DND-41 (cell line): ENCODE measurements around the gene PHF2.

Experiments
- CTCF ChIP-seq: IDR thresholded peaks from 2 replicates; pipeline ENCODE4 v1.5.1; 2012; ENCODE audit warnings: borderline replicate concordance, low read length, moderate library complexity, mild to moderate bottlenecking; ENCODE audit not compliant: poor library complexity, severe bottlenecking; ENCODE audit errors: extremely low read depth
- EZH2 ChIP-seq: IDR thresholded peaks from 3 replicates; pipeline ENCODE4 v1.6.1; 2012; ENCODE audit warnings: borderline replicate concordance, low read depth, mild to moderate bottlenecking, moderate library complexity, low read length, inconsistent platforms; ENCODE audit not compliant: severe bottlenecking

DNA sequence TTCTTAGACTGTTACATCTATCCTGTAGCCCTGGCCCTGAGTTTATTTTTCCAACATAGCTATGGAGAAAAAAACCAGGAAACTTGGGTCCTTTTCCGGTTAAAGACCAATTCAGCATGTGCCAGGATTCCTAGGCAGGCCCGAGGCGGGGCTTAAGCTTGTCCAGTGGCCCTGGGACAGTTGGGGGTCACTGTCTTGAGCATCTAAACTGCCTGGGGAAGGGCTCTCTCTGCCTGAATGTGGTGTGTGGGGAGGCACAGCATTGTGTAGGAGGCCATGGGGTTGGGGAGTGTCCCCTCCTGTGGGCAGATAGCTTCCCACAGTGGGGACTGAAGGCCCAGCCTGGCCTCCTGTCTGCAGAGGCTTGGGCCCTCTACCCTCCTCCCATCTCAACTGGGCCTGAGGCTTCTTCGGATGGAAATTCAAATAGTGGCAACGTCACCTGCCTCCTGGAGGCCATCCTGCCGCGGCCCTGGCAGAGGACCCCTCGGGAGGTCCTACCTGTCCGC is 88.8 kb downstream of the PHF2 start:
- TF ChIP-seq CTCF (no peak), EZH2 (no peak)
